GM23338 (cell line): ENCODE data around the gene FUT8. TPM values are rescaled to one million over a fixed set of nuclear protein-coding genes. Genes with fewer than 3 reads are reported as not detected.

Source experiments
- ATAC-seq: fragments of 200-7000 bp; cut with Tn5 transposase; 3 replicates; pipeline ENCODE4 v1.9.1; 2020
- DNase-seq: peaks from one replicate; pipeline ENCODE4 v3.0.0-alpha.2; 2015; ENCODE audit warnings: low spot score
- H2AFZ ChIP-seq: fragments of 200-600 bp; sonication (generic); 2 replicates; pipeline ENCODE4 v1.8.0; 2016; ENCODE audit warnings: antibody characterized with exemption, mild to moderate bottlenecking, moderate library complexity
- H3F3A ChIP-seq: fragments of 200-600 bp; sonication (generic); replicated peaks from 2 replicates; pipeline ENCODE4 v1.8.0; 2017; ENCODE audit warnings: antibody characterized with exemption, mixed run types, low read depth
- H3K27ac ChIP-seq: fragments of 200-600 bp; sonication (generic); 2 replicates; pipeline ENCODE4 v1.6.1; 2016; ENCODE audit warnings: low read depth
- H3K27me3 ChIP-seq: fragments of 200-600 bp; sonication (generic); 2 replicates; pipeline ENCODE4 v1.8.0; 2016; ENCODE audit warnings: mild to moderate bottlenecking, mixed run types, moderate library complexity; ENCODE audit not compliant: insufficient read depth
- H3K36me3 ChIP-seq: fragments of 200-600 bp; sonication (generic); 2 replicates; pipeline ENCODE4 v1.8.0; 2016; ENCODE audit warnings: mild to moderate bottlenecking; ENCODE audit not compliant: insufficient read depth
- H3K4me1 ChIP-seq: fragments of 200-600 bp; sonication (generic); 2 replicates; pipeline ENCODE4 v1.8.0; 2016; ENCODE audit warnings: mild to moderate bottlenecking, moderate library complexity; ENCODE audit not compliant: insufficient read depth
- H3K4me2 ChIP-seq: fragments of 200-600 bp; sonication (generic); 2 replicates; pipeline ENCODE4 v1.7.1; 2017; ENCODE audit warnings: mixed run types
- H3K4me3 ChIP-seq: fragments of 200-600 bp; sonication (generic); 2 replicates; pipeline ENCODE4 v1.6.1; 2016; ENCODE audit warnings: mixed run types
- H3K79me2 ChIP-seq: fragments of 200-600 bp; sonication (generic); replicated peaks from 2 replicates; pipeline ENCODE4 v1.8.0; 2017; ENCODE audit warnings: mild to moderate bottlenecking; ENCODE audit not compliant: insufficient read depth
- H3K9me2 ChIP-seq: fragments of 200-600 bp; sonication (generic); 2 replicates; pipeline ENCODE4 v1.8.0; 2017; ENCODE audit not compliant: insufficient read depth
- H4K20me1 ChIP-seq: fragments of 200-600 bp; sonication (generic); replicated peaks from 2 replicates; pipeline ENCODE4 v1.8.0; 2017; ENCODE audit warnings: mild to moderate bottlenecking; ENCODE audit not compliant: insufficient read depth
- H3K27ac Mint-ChIP-seq: 2 replicates; pipeline ENCODE4 v1.8.0; 2020; ENCODE audit warnings: inconsistent platforms, mild to moderate bottlenecking, moderate library complexity, mixed read lengths
- H3K27me3 Mint-ChIP-seq: 3 replicates; pipeline ENCODE4 v1.8.0; 2022; ENCODE audit warnings: low read depth, mild to moderate bottlenecking, moderate library complexity, mixed read lengths, inconsistent platforms; ENCODE audit not compliant: insufficient read depth, poor library complexity
- H3K36me3 Mint-ChIP-seq: 3 replicates; pipeline ENCODE4 v1.8.0; 2021; ENCODE audit warnings: low read depth, mild to moderate bottlenecking, inconsistent platforms, moderate library complexity, mixed read lengths
- H3K4me1 Mint-ChIP-seq: 3 replicates; pipeline ENCODE4 v1.8.0; 2020; ENCODE audit warnings: mild to moderate bottlenecking, inconsistent platforms, mixed read lengths
- H3K4me3 Mint-ChIP-seq: 3 replicates; pipeline ENCODE4 v1.8.0; 2021; ENCODE audit warnings: moderate library complexity, mild to moderate bottlenecking, inconsistent platforms, mixed read lengths
- H3K9me3 Mint-ChIP-seq: 3 replicates; pipeline ENCODE4 v1.8.0; 2020; ENCODE audit warnings: moderate library complexity, mild to moderate bottlenecking, inconsistent platforms, mixed read lengths
- CREB1 ChIP-seq: fragments of 250-450 bp; sonication (Bioruptor Pico); IDR thresholded peaks from 2 replicates; pipeline ENCODE4 v1.5.0; 2020; ENCODE audit warnings: low read depth, mild to moderate bottlenecking, moderate library complexity
- EZH2 ChIP-seq: fragments of 200-600 bp; sonication (generic); IDR thresholded peaks from one replicate; pipeline ENCODE4 v1.8.0; 2017; ENCODE audit warnings: antibody characterized with exemption, mild to moderate bottlenecking, low read depth; ENCODE audit not compliant: unreplicated experiment
- EZH2phosphoT487 ChIP-seq: fragments of 200-600 bp; sonication (generic); IDR thresholded peaks from one replicate; pipeline ENCODE4 v1.8.1; 2018; ENCODE audit warnings: antibody characterized with exemption; ENCODE audit not compliant: unreplicated experiment
- JUNB ChIP-seq: IDR thresholded peaks from one replicate; pipeline ENCODE4 v1.6.1; 2016; ENCODE audit warnings: antibody characterized with exemption; ENCODE audit not compliant: unreplicated experiment
- NANOG ChIP-seq: IDR thresholded peaks from 2 replicates; pipeline ENCODE4 v1.6.1; 2016; ENCODE audit warnings: antibody characterized with exemption, borderline replicate concordance
- POLR2AphosphoS5 ChIP-seq: IDR thresholded peaks from 2 replicates; pipeline ENCODE4 v1.6.1; 2016; ENCODE audit warnings: antibody characterized with exemption, low read depth
- ZNF114 ChIP-seq: fragments of 250-450 bp; sonication (Bioruptor Pico); IDR thresholded peaks from 2 replicates; pipeline ENCODE4 v1.5.0; 2020; ENCODE audit warnings: mild to moderate bottlenecking, moderate library complexity
- ZNF331 ChIP-seq: fragments of 250-450 bp; sonication (Bioruptor Pico); IDR thresholded peaks from 2 replicates; pipeline ENCODE4 v1.5.0; 2020; ENCODE audit warnings: low read depth, mild to moderate bottlenecking, moderate library complexity
- polyA plus RNA-seq: library from polyadenylated mRNA; unstranded; fragments of >200 nt; fragmentation: Nextera tagmentation; extraction: Ambion mirVana; gene quantifications from 2 replicates; pipeline ENCODE4 v1.2.1, GENCODE V29; 2016
- total RNA-seq: library from RNA; depleted of rRNA; stranded (reverse); fragments of >200 nt; shearing (Covaris generic); gene quantifications from 2 replicates; pipeline ENCODE4 v1.2.3, GENCODE V29; 2014
- TF ChIP-seq, protein P1 (sequence below): IDR thresholded peaks from one replicate; pipeline ENCODE4 v1.6.1; 2018; ENCODE audit warnings: antibody characterized with exemption; ENCODE audit not compliant: unreplicated experiment

The FUT8 gene
- total and polyA plus RNA-seq, 2 experiments from 2014 or later, result 8.2 to 23.2 TPM

DNA sequence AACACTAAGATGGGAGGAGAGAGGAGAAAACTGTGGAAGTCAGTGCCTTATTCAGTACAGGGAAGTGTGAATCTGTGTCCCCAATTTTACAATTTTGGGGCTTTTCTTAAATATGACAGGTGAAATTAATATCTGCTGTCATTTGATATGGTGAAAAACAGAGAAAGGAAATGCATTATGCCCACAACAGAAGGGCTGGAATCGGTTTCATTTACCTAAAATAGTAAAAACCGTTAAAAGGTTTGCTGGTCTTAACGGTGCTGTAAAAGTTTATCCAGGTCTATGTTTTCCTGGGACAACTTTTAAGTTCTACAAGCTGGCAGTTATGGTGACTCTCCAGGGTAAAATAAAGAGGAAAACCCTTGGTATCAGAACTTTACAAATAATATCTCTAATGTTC, 310.8 kb downstream of the FUT8 start:
- Histone ChIP-seq H3K4me1 (no peaks in the 10 kb centered on the region), H3K79me2 (no peaks in the 10 kb centered on the region), H3K27me3 (no peaks in the 10 kb centered on the region), H3K9me2 (peaks cover 9% of the 10 kb centered on the region; the same call in 1 of the 2 replicates), H3F3A (no peaks in the 10 kb centered on the region), H3K27ac (no peak overlapping the region), H2AFZ (no peak overlapping the region), H4K20me1 (no peaks in the 10 kb centered on the region), H3K4me2 (no peak overlapping the region), H3K36me3 (peaks cover under 1% of the 10 kb centered on the region), H3K4me3 (no peak overlapping the region)
- peaks cover 52% of the 10 kb centered on the region for H3K36me3 Mint-ChIP-seq
- H3K4me3 Mint-ChIP-seq, result no peak overlapping the region
- ATAC-seq (no peak), DNase-seq (no peak)
- H3K27ac Mint-ChIP-seq, result no peak overlapping the region
- peaks cover 36% of the 10 kb centered on the region for H3K9me3 Mint-ChIP-seq
- H3K4me1 Mint-ChIP-seq, result no peaks in the 10 kb centered on the region
- TF ChIP-seq, protein P1, sequence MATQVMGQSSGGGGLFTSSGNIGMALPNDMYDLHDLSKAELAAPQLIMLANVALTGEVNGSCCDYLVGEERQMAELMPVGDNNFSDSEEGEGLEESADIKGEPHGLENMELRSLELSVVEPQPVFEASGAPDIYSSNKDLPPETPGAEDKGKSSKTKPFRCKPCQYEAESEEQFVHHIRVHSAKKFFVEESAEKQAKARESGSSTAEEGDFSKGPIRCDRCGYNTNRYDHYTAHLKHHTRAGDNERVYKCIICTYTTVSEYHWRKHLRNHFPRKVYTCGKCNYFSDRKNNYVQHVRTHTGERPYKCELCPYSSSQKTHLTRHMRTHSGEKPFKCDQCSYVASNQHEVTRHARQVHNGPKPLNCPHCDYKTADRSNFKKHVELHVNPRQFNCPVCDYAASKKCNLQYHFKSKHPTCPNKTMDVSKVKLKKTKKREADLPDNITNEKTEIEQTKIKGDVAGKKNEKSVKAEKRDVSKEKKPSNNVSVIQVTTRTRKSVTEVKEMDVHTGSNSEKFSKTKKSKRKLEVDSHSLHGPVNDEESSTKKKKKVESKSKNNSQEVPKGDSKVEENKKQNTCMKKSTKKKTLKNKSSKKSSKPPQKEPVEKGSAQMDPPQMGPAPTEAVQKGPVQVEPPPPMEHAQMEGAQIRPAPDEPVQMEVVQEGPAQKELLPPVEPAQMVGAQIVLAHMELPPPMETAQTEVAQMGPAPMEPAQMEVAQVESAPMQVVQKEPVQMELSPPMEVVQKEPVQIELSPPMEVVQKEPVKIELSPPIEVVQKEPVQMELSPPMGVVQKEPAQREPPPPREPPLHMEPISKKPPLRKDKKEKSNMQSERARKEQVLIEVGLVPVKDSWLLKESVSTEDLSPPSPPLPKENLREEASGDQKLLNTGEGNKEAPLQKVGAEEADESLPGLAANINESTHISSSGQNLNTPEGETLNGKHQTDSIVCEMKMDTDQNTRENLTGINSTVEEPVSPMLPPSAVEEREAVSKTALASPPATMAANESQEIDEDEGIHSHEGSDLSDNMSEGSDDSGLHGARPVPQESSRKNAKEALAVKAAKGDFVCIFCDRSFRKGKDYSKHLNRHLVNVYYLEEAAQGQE, result no peak
- TF ChIP-seq EZH2phosphoT487, result no peak
- no peak for TF ChIP-seq CREB1
- no peak for TF ChIP-seq POLR2AphosphoS5
- TF ChIP-seq EZH2, result no peak
- TF ChIP-seq ZNF331 (CRISPR knock-in tag), result no peak
- H3K27me3 Mint-ChIP-seq, result peaks cover 3% of the 10 kb centered on the region

DNA sequence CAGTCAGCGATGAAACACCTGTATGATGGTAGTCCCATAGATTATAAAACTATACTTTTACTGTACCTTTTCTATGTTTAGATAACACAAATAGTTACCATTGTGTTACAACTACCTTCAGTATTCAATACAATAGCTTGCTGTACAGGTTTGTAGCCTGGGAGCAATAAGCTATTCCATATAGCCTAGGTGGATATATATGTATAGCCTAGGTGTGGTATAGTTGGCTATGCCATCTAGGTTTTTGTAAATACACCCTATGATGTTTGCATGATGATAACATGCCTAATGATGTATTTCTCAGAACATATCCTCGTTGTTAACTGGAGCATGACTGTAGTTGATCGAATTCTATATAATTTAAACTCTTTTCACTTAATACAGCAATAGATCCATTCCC, 316.1 kb downstream of the FUT8 start:
- Mint-ChIP-seq H3K36me3 (peaks cover 29% of the 10 kb centered on the region), H3K4me1 (no peaks in the 10 kb centered on the region), H3K9me3 (peaks cover 22% of the 10 kb centered on the region), H3K4me3 (no peak overlapping the region), H3K27ac (no peak overlapping the region), H3K27me3 (no peaks in the 10 kb centered on the region)
- ATAC-seq (no peak), DNase-seq (no peak)
- Histone ChIP-seq H3K27me3 (no peaks in the 10 kb centered on the region), H3K4me2 (no peak overlapping the region), H4K20me1 (no peaks in the 10 kb centered on the region), H3F3A (no peaks in the 10 kb centered on the region), H2AFZ (no peak overlapping the region), H3K36me3 (no peaks in the 10 kb centered on the region; the same call in 1 of the 2 replicates), H3K9me2 (no peaks in the 10 kb centered on the region), H3K27ac (no peak overlapping the region), H3K4me3 (no peak overlapping the region), H3K79me2 (no peaks in the 10 kb centered on the region), H3K4me1 (no peaks in the 10 kb centered on the region)
- TF ChIP-seq EZH2 (no peak), ZNF114 (CRISPR knock-in tag) (no peak), JUNB (no peak), ZNF331 (CRISPR knock-in tag) (no peak), POLR2AphosphoS5 (no peak), NANOG (no peak)
- TF ChIP-seq, protein P1, result no peak
